Measurements from ENCODE around the gene ISG15. TPM values are rescaled to one million over a fixed set of nuclear protein-coding genes. Genes with fewer than 3 reads are reported as not detected.
A peak's percentile ranks its signal among the peaks of the same experiment; 100 is the strongest.

Gene ISG15
- total and polyA plus RNA-seq, 2 of the 13 experiments (the other 11 are each of a cell fraction or from before 2014, with no cell fraction given), result 42.1 to 54.9 TPM

DNA sequence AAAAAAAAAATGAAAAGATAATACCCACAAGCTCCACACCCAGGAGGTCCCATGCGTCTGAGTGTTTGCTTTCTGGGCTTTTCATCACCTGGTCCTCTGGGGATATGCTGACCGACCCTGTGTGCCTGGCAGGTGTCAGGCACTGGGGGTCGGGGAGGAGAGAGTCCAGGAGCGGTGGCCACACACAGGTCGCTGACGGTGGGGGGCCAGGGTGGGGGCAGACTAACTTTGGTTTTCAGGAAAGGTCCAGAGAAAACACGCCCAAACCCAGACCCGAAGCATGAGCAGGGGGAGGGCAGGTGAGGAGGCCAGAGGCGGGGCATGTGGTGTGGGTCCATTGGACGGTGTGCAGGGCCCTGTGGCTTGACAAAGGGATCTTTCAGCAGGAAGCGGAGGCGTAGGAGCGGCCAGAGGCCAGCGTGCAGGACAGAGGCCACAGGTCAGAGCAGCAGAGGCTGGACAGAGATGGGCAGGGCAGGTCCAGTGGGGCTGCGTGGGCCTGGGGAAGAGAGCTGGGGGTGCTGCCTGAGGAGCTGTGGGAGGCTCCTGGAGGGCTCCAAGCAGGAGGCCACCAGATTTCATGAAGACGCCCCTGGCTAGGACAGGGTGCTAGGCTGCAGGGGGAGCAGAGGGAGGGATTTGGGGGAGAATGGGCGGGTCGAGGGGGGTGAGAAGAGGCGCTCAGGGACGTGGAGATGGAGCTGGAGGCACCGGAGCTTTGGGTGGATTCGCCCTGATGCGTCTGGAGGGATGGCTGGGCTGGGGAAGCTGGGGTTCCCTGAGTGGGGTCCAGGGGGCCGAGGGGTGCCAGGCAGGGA is 45.0 kb downstream of the ISG15 start (continued):
- no peak for TF ChIP-seq PTBP1 (IDR thresholded peaks at IDR 0.05; ENCODE audit: low read depth, low read length, poor library complexity, severe bottlenecking)
- TF ChIP-seq ZNF775 (CRISPR knock-in tag; IDR thresholded peaks at IDR 0.05; ENCODE audit: borderline replicate concordance), result no peak
- TF ChIP-seq ZNF264 (CRISPR knock-in tag; IDR thresholded peaks at IDR 0.05), result no peak
- no peak; the same call in 1 of the 2 replicates for TF ChIP-seq ZNF670 (CRISPR knock-in tag; IDR thresholded peaks at IDR 0.05; ENCODE audit: borderline replicate concordance)
- peak; percentile 74 for TF ChIP-seq ZNF331 (CRISPR knock-in tag; IDR thresholded peaks at IDR 0.05)
- no peak for TF ChIP-seq PRPF4 (IDR thresholded peaks at IDR 0.05; ENCODE audit: low read depth, low read length, poor library complexity, severe bottlenecking)
- no peak for TF ChIP-seq ZNF225 (CRISPR knock-in tag; IDR thresholded peaks at IDR 0.05)
- TF ChIP-seq BCL6 (CRISPR knock-in tag; IDR thresholded peaks at IDR 0.05), result peak; percentile 56; the same call in 1 of the 2 replicates
- no peak for TF ChIP-seq ZNF605 (CRISPR knock-in tag; IDR thresholded peaks at IDR 0.05)
- TF ChIP-seq, protein P1, sequence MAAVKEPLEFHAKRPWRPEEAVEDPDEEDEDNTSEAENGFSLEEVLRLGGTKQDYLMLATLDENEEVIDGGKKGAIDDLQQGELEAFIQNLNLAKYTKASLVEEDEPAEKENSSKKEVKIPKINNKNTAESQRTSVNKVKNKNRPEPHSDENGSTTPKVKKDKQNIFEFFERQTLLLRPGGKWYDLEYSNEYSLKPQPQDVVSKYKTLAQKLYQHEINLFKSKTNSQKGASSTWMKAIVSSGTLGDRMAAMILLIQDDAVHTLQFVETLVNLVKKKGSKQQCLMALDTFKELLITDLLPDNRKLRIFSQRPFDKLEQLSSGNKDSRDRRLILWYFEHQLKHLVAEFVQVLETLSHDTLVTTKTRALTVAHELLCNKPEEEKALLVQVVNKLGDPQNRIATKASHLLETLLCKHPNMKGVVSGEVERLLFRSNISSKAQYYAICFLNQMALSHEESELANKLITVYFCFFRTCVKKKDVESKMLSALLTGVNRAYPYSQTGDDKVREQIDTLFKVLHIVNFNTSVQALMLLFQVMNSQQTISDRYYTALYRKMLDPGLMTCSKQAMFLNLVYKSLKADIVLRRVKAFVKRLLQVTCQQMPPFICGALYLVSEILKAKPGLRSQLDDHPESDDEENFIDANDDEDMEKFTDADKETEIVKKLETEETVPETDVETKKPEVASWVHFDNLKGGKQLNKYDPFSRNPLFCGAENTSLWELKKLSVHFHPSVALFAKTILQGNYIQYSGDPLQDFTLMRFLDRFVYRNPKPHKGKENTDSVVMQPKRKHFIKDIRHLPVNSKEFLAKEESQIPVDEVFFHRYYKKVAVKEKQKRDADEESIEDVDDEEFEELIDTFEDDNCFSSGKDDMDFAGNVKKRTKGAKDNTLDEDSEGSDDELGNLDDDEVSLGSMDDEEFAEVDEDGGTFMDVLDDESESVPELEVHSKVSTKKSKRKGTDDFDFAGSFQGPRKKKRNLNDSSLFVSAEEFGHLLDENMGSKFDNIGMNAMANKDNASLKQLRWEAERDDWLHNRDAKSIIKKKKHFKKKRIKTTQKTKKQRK (IDR thresholded peaks at IDR 0.05; ENCODE audit: low read length), result no peak
- no peak for TF ChIP-seq MLLT10 (CRISPR knock-in tag; IDR thresholded peaks at IDR 0.05)
- peak in 1 of 2 experiments; percentile 17; a peak in 1 of 4 replicates for TF ChIP-seq EP300 (IDR thresholded peaks at IDR 0.05; ENCODE audit: low read depth in 2 of 2, low read length in 2 of 2)
- TF ChIP-seq EP300 (CRISPR knock-in tag; IDR thresholded peaks at IDR 0.05; ENCODE audit: borderline replicate concordance), result peak; percentile 21; the same call in 1 of the 2 replicates
- TF ChIP-seq REXO4 (CRISPR knock-in tag; IDR thresholded peaks at IDR 0.05; ENCODE audit: borderline replicate concordance), result no peak
- TF ChIP-seq MED8 (CRISPR knock-in tag; IDR thresholded peaks at IDR 0.05; ENCODE audit: insufficient replicate concordance), result peak; percentile 70
- TF ChIP-seq ELF4 (CRISPR knock-in tag; IDR thresholded peaks at IDR 0.05; ENCODE audit: borderline replicate concordance), result no peak
- TF ChIP-seq MED1 (CRISPR knock-in tag; IDR thresholded peaks at IDR 0.05), result peak; percentile 81
- TF ChIP-seq, protein P2, sequence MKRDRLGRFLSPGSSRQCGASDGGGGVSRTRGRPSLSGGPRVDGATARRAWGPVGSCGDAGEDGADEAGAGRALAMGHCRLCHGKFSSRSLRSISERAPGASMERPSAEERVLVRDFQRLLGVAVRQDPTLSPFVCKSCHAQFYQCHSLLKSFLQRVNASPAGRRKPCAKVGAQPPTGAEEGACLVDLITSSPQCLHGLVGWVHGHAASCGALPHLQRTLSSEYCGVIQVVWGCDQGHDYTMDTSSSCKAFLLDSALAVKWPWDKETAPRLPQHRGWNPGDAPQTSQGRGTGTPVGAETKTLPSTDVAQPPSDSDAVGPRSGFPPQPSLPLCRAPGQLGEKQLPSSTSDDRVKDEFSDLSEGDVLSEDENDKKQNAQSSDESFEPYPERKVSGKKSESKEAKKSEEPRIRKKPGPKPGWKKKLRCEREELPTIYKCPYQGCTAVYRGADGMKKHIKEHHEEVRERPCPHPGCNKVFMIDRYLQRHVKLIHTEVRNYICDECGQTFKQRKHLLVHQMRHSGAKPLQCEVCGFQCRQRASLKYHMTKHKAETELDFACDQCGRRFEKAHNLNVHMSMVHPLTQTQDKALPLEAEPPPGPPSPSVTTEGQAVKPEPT (CRISPR knock-in tag; IDR thresholded peaks at IDR 0.05; ENCODE audit: low read depth), result no peak; the same call in 1 of the 2 replicates
- TF ChIP-seq, protein P3, sequence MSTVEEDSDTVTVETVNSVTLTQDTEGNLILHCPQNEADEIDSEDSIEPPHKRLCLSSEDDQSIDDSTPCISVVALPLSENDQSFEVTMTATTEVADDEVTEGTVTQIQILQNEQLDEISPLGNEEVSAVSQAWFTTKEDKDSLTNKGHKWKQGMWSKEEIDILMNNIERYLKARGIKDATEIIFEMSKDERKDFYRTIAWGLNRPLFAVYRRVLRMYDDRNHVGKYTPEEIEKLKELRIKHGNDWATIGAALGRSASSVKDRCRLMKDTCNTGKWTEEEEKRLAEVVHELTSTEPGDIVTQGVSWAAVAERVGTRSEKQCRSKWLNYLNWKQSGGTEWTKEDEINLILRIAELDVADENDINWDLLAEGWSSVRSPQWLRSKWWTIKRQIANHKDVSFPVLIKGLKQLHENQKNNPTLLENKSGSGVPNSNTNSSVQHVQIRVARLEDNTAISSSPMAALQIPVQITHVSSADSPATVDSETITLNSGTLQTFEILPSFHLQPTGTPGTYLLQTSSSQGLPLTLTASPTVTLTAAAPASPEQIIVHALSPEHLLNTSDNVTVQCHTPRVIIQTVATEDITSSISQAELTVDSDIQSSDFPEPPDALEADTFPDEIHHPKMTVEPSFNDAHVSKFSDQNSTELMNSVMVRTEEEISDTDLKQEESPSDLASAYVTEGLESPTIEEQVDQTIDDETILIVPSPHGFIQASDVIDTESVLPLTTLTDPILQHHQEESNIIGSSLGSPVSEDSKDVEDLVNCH (CRISPR knock-in tag; IDR thresholded peaks at IDR 0.05), result no peak
- TF ChIP-seq, protein P4, sequence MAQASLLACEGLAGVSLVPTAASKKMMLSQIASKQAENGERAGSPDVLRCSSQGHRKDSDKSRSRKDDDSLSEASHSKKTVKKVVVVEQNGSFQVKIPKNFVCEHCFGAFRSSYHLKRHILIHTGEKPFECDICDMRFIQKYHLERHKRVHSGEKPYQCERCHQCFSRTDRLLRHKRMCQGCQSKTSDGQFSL (CRISPR knock-in tag; IDR thresholded peaks at IDR 0.05), result no peak
- no peak for TF ChIP-seq SCMH1 (CRISPR knock-in tag; IDR thresholded peaks at IDR 0.05; ENCODE audit: borderline replicate concordance)
- peak; percentile 71; the same call in 1 of the 2 replicates for TF ChIP-seq ZNF761 (CRISPR knock-in tag; conservative IDR thresholded peaks at IDR 0.05)

Data from HepG2 (cell line).